Lower leg skin (tissue), 3 donors: ENCODE data around the gene DCP1B.

Source experiments
- CTCF ChIP-seq, 3 donors: fragments of 450-650 bp; IDR thresholded peaks; one replicate each; pipeline ENCODE4 v1.5.1; 2016; ENCODE audit warnings: antibody characterized with exemption in 3 of 3, mild to moderate bottlenecking in 3 of 3, moderate library complexity in 2 of 3
- POLR2A ChIP-seq, 2 donors: fragments of 450-650 bp; IDR thresholded peaks; one replicate each; pipeline ENCODE4 v1.6.1; 2016 to 2017; ENCODE audit warnings: antibody characterized with exemption in 2 of 2, mild to moderate bottlenecking in 1 of 2, moderate library complexity in 1 of 2

GRCh38 chr12:2011643-2012607 is 7.7 kb upstream of the DCP1B start:
- TF ChIP-seq POLR2A (IDR thresholded peaks at IDR 0.05) (no peak), CTCF (IDR thresholded peaks at IDR 0.05) (no peak)
